Measurements from ENCODE around the gene OR13C3. TPM values are rescaled to one million over a fixed set of nuclear protein-coding genes. Genes with fewer than 3 reads are reported as not detected.

The OR13C3 gene
- polyA plus RNA-seq, 3 donors: not detected

Other genes with a start within 250 kb of the OR13C3 start
- gene OR13F1, start 32.6 kb downstream of the OR13C3 start, polyA plus RNA-seq (ENCODE audit: insufficient read length in 3 of 3): not detected
- gene OR13C4, start 9.6 kb downstream of the OR13C3 start, polyA plus RNA-seq (ENCODE audit: insufficient read length in 3 of 3): not detected
- gene OR13C8, start 32.3 kb upstream of the OR13C3 start, polyA plus RNA-seq (ENCODE audit: insufficient read length in 3 of 3): not detected
- not detected for gene OR13C5, start 62.6 kb upstream of the OR13C3 start, polyA plus RNA-seq (ENCODE audit: insufficient read length in 3 of 3)
- not detected for gene OR13C2, start 68.8 kb upstream of the OR13C3 start, polyA plus RNA-seq (ENCODE audit: insufficient read length in 3 of 3)
- gene OR13C9, start 81.3 kb upstream of the OR13C3 start, polyA plus RNA-seq (ENCODE audit: insufficient read length in 3 of 3): not detected
- not detected for gene OR13D1, start 157.7 kb upstream of the OR13C3 start, polyA plus RNA-seq (ENCODE audit: insufficient read length in 3 of 3)
- gene NIPSNAP3A, start 210.8 kb upstream of the OR13C3 start, polyA plus RNA-seq (ENCODE audit: insufficient read length in 3 of 3): 10 to 100 TPM; 53.3 to 63.0 (median 56.1) TPM
- gene NIPSNAP3B, start 227.3 kb upstream of the OR13C3 start, polyA plus RNA-seq (ENCODE audit: insufficient read length in 3 of 3): 10 to 100 TPM; 10.9 to 12.2 (median 11.6) TPM

Measured in right renal cortex interstitium (tissue), 3 donors.